ENCODE measurements around the gene WASF3.
"Not testable (repeated sequence)": the region's sequence is repeated elsewhere in the genome, so short reads cannot be mapped to it uniquely, and the experiment has no call there.

WASF3 gene

DNA sequence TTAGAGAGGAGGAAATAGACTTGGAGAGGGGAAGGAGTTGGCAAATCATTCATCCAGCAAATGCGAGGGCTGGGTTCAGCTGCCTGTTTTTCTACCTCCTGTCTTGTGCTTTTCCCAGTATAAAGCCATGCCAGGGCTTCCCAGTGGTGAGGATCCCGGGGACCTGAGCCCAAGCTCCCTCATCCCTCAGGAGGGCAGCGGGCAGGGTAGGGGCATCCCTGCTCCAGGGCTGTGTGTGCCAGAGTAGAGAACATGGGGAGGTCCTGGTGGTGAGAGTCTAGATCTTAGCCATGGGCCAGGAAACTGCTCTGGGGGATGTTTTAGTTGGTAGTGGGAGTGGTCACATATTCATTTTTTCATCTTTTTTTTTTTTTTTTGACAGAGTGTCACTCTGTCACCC lies 159.5 kb downstream of the WASF3 start:
- DNase-seq (ENCODE audit: low read depth, low spot score), result no peak

- no peak for DNase-seq (ENCODE audit: low read depth, low spot score)
Measured at GRCh38 chr13:26718146-26718545, 160.7 kb downstream of the WASF3 start.

DNA sequence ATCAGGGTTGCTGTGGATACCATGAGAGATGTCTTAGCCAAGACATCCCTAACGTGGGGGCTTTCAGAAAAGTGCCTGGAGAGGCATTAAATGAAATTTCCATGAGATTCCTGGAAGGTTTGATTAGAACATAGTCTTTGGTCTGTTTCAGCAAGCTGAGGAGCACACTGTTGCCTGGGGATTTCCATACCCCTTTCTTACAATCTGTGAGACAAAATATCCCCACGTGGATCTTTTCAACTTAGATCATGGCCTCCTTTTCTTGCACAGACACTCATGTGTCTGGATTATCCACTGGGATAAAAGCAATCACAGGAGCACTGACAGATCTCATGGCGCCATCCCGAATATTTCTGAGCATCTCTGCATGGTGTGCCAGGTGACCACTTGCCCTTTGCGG lies 161.4 kb downstream of the WASF3 start:
- DNase-seq (ENCODE audit: low read depth, low spot score), result no peak

DNA sequence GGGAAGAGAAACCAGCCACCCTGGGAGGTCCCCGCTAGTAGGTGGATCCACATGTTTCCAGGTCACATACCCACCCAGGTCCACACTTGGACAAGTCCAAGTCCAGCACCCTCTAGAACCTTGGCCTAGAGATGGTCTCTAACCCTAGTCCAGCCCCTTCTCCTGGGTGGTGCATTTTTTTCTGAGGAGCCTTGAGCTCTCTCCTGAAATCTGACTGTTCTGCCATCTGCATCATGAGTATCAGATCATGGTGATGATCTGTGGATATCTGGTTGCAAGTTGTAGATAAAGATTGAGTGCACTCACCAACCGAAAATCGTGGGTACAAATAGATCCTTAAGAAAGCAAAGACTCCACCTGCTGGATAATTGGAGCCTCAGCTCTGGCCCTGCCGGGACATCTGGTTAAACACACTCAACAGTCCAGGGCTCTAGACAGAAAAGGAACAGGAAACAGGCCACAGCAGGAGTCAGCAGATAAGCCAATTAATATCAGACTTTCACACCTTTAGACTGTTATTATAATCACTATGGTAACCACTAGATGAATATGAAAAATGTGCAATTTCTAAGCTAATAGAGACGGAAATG lies 162.0 kb downstream of the WASF3 start:
- DNase-seq (ENCODE audit: low read depth, low spot score), result no peak

- DNase-seq (ENCODE audit: low read depth, low spot score), result no peak
Measured at GRCh38 chr13:26721251-26722121, 164.0 kb downstream of the WASF3 start.

- DNase-seq (ENCODE audit: low read depth, low spot score), result no peak
Measured at GRCh38 chr13:26722321-26722720, 164.8 kb downstream of the WASF3 start.

- DNase-seq (ENCODE audit: low read depth, low spot score), result not testable (repeated sequence)
Measured at GRCh38 chr13:26723620-26724019, 166.1 kb downstream of the WASF3 start.

DNA sequence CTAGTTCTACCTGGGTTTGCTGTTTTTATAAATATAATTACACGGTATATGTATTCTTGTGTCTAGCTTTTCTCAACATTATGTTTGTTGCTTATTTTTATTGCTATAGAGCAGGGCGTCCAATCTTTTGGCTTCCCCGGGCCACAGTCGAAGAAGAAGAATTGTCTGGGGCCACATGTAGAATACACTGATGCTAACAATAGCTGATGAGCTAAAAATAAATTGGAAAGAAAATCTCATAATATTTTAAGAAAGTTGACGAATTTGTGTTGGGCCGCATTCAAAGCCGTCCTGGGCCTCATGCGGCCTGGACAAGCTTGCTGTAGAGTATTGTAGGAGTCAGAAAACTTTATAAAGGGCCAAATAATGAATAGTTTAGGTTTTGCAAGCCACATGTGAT lies 169.2 kb downstream of the WASF3 start:
- no peak for DNase-seq (ENCODE audit: low read depth, low spot score)

- no peak for DNase-seq (ENCODE audit: low read depth, low spot score)
Measured at GRCh38 chr13:26727122-26727521, 169.6 kb downstream of the WASF3 start.

DNA sequence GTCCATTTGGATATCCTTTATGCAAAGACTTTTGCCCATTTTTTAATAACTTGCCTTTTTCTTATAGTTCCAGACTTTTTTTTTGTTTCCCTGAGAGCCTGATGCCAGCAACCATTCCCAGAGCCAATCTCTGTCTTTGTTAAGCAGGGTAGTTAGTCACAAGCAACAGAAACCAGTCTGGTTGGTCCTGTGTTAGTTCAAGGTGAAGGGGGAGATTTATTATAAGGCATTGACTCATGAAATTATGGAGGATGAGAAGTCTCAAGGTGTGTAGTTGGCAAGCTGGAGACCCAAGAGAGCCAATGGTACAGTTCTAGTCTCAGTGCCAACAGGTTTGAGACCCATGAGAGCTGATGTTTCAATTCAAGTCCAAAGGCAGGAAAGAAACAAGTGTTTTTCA lies 170.2 kb downstream of the WASF3 start:
- no peak for DNase-seq (ENCODE audit: low read depth, low spot score)

GRCh38 chr13:26735677-26736076 lies 178.2 kb downstream of the WASF3 start:
- DNase-seq (ENCODE audit: low read depth, low spot score), result no peak

All from smooth muscle cell of the brain vasculature (primary cell).